ENCODE data around the gene PRSS57.

The PRSS57 gene

DNA sequence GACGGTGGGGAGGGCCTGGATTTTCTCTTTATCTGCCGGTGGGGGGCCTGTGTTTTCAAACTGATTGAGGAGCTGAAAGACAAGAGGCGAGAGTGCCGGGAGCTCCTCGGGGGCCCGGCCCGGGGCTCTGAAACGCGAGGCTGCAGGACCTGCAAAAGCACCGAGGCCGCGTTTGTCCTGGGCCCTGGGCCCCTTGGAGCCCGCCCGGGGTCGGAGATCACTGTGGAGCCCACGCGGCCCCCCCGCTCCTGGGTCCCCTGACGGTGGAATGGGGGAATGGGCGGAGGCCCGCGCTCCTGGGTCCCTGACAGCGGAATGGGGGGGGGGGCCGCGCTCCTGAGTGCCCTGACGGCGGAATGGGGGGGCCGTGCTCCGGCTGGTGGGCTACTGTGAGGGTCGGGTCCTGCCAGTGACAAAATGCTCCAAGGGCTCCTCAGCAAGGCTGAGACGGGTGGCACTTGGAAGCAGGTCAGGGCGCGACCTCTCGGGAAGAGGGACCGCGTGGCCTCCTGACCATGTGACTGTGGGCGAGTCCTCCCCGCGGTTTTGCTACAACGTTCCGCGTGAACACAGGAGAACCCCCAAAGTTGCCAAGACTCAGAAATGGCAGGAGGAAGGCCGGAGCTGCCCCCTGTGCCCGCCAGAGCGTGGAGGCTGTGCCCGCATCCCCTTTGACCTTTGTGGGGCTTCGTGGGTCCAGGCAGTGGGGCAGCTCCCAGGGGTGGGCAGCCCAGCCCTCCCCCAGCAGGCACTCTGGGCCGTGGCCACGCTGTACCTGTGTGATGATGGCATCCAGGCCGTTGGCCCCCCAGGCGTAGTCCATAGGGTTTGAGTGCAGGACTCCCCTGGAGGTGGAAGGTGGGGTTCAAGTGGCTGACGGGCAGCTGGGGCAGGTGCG, 46.1 kb downstream of the PRSS57 start:
- no peak for DNase-seq

DNA sequence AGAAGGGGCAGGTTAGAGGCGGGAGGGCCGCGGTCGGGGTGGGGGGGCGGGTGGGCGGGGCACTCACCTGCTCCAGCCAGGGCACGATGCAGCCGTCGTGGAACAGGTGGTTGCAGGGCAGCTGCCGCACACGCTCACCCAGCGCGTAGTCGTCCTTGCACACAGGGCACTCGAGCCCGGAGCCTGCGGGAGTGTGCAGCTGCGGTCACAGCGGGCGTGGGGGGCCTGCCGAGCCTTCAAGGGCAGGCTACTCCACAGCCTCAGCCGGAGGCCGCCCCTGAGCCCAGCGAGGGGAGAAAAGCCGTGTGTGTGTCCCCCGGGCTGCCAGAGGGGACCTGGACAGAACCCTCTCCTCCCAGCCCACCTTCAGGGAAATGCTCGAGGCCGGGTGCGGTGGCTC, 46.9 kb downstream of the PRSS57 start:
- no peak for DNase-seq

DNA sequence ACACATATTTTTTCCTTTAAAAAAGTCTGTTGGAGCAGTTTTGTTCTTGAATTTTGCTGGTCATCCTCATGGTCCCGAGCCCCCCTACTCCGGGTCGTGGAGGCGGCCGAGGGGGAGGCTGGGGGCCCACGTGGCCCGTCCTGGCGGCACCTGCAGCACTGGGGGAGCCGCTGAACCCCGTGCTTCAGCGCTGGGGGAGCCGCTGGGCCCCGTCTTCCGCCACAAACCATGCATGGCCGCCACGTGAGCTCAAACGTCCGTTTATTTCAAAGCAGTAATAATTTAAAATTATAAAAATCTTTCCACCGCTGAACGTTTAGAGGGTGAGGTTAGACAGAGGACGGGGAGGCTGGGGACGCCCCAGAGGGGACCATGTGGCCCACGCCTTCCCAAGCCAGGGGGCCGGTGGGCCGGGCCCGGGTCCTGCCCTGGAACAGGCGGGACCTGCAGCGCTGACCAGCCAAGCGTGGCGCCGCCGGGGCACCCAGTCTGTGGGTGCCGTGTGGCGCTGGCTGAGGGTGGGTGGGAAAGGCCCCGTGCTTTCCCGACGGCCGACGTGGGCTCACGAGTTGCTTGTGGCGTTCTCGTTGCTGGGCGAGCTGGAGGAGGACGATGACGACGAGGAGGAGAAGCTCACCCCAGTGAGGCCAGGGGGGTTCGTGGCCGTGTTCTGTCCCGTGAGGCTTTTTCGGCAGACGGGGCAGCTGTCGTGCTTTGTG, 47.5 kb downstream of the PRSS57 start:
- no peak for DNase-seq

DNA sequence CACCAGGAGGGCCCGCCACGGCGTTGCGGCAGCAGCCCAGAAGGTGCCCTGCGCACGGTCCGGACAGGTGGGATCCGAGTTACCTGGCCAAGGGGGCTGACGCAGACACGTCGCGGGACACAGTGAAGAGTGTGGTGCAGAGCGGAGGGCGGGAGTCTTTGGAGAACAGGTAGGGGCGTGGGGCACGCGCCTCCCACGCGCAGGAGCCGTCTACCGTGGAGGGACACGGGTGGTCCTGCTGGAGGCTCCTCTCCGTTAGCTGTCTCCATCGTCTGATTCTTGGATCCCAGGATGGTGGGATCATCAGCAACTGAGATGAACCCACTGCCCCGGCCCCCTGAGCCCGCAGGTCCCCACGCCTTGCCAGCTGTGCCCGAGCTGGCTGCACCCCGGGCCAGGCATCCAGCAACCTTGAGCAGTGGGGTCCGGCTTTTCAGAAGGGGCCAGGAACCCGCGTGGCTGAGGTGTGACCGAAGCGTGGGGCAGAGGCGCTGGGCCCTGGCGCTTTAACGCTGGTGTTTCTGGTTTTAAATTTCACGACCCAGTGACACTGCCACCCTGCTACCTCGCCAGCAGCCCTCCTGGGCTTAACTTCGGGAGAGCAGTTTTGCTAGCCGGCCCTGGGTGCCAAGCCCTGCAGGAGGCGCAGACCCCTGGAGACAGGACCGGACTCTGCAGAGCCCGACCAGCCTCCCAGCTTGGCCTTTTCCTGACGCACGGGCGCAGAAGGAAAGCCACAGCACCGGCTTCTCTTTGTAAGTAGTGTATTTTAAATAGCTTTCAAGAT, 48.3 kb downstream of the PRSS57 start:
- DNase-seq = no peak

DNA sequence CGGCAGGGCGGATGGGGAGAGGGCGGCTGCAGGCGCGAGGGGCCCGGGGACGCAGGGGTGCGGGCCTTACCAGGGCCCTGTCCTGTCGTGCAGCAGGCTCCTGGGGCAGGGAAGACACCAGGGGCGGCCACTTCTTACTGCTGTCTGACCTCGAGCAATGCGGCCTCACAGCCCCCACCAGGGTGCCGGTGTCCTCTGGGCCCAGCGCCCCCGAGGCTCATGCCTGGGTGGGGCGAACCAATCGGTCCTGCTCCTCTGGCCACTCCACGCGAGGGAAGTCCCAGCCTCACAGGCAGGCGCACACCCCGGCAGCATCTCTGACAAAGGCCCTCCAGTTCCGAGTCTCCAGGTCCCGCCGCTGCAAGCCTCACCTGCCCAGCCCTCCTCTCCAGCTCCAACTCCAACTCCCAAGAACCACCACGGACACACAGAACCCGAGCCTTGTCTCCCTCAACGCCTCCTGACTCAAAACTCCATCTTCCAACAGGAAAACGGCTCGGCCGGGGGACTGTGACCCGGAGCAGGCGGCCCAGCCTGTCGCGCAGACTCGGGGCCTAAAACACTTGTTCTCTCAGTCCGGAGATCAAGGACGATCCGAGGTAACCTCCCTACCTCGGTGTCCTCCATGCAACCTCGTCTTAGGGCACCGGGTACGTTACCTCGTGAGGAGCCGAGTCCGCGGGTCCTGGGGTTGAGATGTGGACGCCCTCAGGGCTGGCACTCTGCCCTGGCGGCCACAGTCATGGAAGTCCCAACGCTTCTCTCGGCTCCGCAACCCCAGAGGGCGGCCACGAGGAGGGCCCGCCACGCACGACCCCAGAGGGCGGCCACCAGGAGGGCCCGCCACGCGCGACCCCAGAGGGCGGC, 49.1 kb downstream of the PRSS57 start:
- no peak for DNase-seq

DNA sequence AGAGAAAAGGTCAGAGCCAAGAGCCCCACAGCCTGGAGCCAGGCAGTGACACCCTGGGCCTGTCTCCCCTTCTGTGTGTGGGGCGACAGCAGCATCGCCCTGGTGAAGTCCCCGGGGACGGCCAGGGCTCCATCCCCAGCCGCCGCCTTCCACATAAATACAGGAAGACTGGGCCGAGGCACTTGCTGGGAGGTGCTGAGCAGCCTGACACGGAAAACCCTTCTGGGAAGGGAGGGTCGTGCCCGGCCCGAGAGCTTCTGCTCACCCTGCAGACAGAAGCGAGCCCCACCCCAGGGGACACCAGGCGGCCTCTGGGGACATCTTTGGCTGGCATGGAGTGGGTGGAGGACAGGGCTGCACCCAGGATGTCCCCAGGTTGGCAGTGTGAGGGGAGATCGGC, 50.5 kb downstream of the PRSS57 start:
- DNase-seq = no peak

DNA sequence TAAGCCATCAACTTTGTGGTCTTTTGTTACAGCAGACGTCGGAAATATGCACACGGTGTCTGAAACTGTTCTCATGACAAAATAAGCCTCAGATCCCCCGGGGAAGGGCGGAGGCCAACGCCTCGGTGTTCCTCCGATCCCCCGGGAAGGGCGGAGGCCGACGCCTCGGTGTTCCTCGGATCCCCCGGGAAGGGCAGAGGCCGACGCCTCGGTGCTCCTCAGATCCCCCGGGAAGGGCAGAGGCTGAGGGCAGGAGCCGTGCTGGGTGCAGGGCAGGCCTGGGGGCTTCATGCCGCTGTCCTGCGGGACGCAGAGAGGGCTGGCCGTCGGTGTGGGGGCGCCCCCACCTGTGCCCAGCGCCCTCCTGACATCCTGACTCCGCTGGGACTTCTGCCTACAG, 50.9 kb downstream of the PRSS57 start:
- DNase-seq = no peak

DNA sequence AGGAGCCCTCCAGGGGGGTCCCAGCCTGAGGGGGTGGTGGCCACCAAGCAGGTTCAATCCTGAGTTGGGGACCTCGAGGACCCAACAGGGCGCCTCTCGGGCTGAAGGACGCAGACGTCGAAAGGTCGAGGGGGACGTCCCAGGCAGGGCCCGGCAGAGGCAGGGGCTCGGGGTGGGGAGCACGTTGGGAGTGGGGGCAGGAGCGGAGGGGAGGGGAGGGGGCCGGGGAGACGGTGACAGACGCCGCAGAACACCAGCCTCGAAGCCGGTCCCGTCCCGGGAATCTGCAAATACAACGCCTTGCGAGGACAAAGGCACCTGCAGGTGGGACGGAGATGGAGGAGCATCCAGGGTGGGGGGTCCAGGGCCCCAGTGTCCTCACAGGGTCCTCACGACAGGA, 51.5 kb downstream of the PRSS57 start:
- no peak for DNase-seq

DNA sequence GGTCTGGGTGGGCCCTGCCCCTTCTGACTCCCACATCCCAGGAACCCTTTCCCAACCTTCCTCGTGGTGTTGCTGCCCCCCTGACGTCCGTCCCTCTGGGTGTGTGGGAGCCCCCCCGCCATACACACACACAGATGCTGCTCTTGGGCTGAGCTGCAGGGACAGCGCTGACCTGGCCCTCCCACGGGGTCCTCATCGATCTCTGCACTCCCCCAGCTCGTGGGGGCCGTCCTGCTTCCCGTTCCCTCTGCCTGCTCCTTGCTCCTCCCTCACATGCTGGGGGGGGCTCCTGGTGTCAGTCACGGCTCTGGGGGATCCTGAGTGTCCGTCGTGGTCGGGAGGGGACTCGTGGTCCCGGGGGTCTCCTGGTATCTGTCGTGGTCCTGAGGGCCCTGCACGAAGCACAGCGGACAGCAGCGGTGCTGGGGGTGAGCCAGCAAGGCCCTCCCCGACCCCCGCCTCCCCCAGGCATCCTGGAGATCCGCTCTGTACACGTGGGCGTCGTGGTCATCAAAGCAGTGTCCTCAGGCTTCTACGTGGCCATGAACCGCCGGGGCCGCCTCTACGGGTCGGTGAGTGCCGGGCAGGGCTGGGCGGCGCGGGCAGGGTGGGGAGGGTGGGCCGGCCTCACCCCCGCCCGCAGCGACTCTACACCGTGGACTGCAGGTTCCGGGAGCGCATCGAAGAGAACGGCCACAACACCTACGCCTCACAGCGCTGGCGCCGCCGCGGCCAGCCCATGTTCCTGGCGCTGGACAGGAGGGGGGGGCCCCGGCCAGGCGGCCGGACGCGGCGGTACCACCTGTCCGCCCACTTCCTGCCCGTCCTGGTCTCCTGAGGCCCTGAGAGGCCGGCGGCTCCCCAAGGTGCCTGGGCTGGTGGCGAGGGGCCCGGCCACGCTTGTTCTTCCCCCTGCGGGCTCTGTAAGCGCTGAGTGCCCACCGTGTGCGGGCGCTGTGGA, 52.2 kb downstream of the PRSS57 start:
- DNase-seq = no peak

DNA sequence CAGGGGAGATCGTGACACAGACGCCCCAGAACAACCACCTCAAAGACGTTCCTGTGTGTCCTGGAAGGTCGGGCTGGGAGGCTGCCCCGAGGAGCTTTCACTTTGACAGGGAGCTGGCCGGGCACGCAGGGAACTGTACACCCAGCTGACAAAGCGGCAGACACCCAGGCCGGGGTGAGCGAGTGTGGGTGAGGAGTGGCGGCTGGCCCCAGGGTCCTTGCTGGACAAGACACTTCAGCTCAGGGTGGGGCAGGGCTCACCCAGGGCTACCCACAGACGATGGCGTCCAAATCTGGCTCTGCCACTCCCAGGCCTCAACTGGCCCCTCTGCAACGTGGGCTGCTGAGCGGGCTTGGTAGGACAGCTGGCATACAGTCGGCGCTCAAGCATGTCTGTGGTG, 53.5 kb downstream of the PRSS57 start:
- DNase-seq = no peak

DNA sequence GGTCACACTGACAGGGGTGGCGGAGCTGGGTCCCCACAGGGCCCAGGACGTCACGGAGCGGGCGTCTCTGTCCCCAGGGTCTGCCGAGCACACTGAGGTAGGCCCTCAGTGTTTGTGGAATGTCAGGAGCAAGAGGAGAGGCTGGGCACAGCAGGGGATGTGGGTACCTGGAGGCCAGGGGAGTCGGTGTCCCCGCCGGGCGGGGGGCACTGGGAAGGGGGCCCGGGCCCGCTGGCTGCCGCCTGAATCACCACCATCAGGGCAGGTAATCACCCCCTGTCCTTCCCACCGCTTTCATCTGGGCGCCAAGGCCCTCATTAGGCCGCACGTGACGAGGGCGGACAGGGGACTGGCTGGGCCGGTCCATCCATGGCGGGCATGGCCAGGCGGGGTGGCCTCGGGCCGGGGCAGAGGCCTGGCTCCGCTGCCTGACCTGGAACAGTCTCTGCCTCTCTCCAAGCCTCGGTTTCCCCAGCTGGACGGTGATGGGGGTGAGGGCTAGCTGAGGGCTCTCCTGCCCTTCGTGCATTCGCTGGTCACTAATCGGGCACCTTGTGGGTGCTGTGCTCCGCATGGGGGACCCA, 54.6 kb downstream of the PRSS57 start:
- no peak for DNase-seq

DNA sequence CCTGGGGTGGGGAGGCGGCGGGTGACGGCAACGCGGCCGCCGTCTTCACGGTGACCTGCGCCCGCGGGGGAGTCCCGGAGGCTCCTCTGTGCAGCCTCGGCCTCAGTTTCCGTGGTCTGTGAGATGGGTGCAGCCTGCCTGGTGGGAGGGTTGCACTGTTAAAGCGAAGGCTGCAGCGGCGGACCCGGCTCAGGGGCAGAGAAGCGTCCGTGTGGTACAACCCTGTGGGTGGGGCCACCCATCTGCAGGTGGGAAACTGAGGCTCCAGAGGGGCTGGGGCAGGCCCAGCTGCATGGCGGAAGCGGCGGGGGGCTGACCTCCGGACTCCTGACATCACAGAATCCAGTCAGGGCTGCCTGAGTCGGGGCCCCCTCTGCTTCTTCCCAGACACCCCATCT, 55.1 kb downstream of the PRSS57 start:
- no peak for DNase-seq

DNA sequence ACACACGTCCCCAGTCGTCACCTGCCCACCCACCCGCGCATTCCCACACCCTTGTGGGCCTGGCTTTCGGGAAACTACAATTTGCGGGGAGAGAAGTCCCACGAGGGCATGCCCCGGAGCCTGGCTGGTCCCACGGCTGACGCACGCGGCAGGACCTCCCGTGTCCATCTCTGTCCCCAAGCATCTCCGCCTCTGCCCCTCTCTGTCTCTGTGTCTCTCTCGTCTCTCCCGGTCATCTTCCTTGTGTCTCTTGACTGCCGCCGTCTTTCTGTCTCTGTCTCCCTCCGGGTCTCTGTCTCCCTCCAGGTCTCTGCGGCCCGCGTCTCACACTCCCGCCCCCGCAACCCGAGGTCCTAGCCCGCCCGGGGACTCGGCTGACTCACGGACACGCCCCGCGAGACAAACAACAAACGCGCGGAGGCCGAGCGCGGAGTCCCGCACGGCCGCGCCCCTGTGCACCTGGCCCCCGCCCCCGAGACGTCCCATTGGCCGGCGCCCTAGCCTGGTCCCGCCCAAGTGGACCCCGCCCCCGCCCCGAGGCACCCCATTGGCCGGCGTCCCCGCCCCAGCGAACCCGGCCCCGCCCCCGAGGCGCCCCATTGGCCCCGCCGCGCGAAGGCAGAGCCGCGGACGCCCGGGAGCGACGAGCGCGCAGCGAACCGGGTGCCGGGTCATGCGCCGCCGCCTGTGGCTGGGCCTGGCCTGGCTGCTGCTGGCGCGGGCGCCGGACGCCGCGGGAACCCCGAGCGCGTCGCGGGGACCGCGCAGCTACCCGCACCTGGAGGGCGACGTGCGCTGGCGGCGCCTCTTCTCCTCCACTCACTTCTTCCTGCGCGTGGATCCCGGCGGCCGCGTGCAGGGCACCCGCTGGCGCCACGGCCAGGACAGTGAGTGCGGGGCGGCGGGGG, 55.7 kb downstream of the PRSS57 start, which contains the start of gene FGF22:
Gene FGF22 (plus strand): TSS at position 627 of the 908 bp plus-strand sequence. CDS start 47 bp downstream, at position 674.
- peak; percentile 48 for DNase-seq

DNA sequence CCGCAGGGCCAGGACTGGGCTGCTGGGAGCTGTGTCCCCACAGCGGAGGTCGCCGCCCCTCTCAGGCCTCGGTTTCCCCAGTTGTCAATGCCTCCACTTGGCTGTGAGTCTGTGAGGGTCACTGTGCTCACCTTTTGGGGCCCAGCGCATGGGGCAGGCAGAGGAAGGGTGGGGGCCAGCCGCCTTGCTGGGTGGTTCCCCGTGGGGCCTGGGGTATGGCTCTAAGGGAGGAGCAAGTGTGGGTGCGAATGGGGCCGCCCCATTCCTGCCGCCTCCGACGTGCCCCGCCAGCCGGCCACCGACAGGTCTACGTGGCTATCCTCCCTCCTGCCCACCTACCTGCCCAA, 56.4 kb downstream of the PRSS57 start:
- no peak for DNase-seq
